Measurements from ENCODE around the gene ALDH18A1. TPM values are rescaled to one million over a fixed set of nuclear protein-coding genes. Genes with fewer than 3 reads are reported as not detected.

ALDH18A1 gene
- total RNA-seq, 2 donors from 2014 or later: 38.9 to 46.4 TPM

GRCh38 chr10:95601116-95601719, 55.3 kb downstream of the ALDH18A1 start:
- ATAC-seq (peak; percentile 96), DNase-seq (peak; percentile 85 to 90 (median 88))
- intact Hi-C loops (cut with DNase I): loop anchor here (5.0 to 10.0 kb wide), 2 partner anchors 169 to 226 kb away; no protein-coding TSS in a partner anchor
- Histone ChIP-seq H3K4me3 (no peak overlapping the region), H3K36me3 (replicated peaks in 1 of 2; ENCODE audit: insufficient read depth in 1 of 2, low read depth in 2 of 2) (peaks cover 0 to 4% of the 10 kb centered on the region in 2 donors), H3K4me1 (no peaks in the 10 kb centered on the region), H3K27ac (no peak overlapping the region), H3K9me3 (no peaks in the 10 kb centered on the region), H3K27me3 (no peaks in the 10 kb centered on the region)
- WGBS, 2 donors: 16 to 18% methylated on average over 6 of the region's 6 CpGs
- no peak for TF ChIP-seq POLR2A (IDR thresholded peaks at IDR 0.05)
- peak; percentile 74 to 99 (median 98) for TF ChIP-seq CTCF (IDR thresholded peaks at IDR 0.05)

GRCh38 chr10:95600158-95600557, 56.4 kb downstream of the ALDH18A1 start:
- ATAC-seq: no peak
- no peak for DNase-seq
- no peak overlapping the region for H3K4me3 ChIP-seq
- no peaks in the 10 kb centered on the region for H3K4me1 ChIP-seq
- H3K27ac ChIP-seq: no peak overlapping the region
- H3K36me3 ChIP-seq (replicated peaks in 1 of 2; ENCODE audit: insufficient read depth in 1 of 2, low read depth in 2 of 2): no peaks in the 10 kb centered on the region
- TF ChIP-seq POLR2A (IDR thresholded peaks at IDR 0.05) (no peak), CTCF (IDR thresholded peaks at IDR 0.05) (no peak)
- 75 to 85% methylated on average over 4 of the region's 4 CpGs for WGBS, 2 donors
- no peaks in the 10 kb centered on the region for H3K27me3 ChIP-seq
- no peaks in the 10 kb centered on the region for H3K9me3 ChIP-seq
- intact Hi-C loops (cut with DNase I): loop anchor here (5.0 to 10.0 kb wide), 2 partner anchors 168 to 225 kb away; no protein-coding TSS in a partner anchor

GRCh38 chr10:95597788-95598187, 58.7 kb downstream of the ALDH18A1 start:
- no peaks in the 10 kb centered on the region for H3K27me3 ChIP-seq
- 94 to 100% methylated on average over 1 of the region's 1 CpG for WGBS, 2 donors
- H3K36me3 ChIP-seq (replicated peaks in 1 of 2; ENCODE audit: insufficient read depth in 1 of 2, low read depth in 2 of 2): no peaks in the 10 kb centered on the region
- no peak for ATAC-seq
- H3K4me3 ChIP-seq: no peak overlapping the region
- no peaks in the 10 kb centered on the region for H3K9me3 ChIP-seq
- no peaks in the 10 kb centered on the region for H3K4me1 ChIP-seq
- TF ChIP-seq POLR2A (IDR thresholded peaks at IDR 0.05): no peak
- TF ChIP-seq CTCF (IDR thresholded peaks at IDR 0.05): no peak
- intact Hi-C loops (cut with DNase I): no loop called here
- no peak overlapping the region for H3K27ac ChIP-seq
- no peak for DNase-seq

- H3K4me1 ChIP-seq: no peaks in the 10 kb centered on the region
- no peak overlapping the region for H3K4me3 ChIP-seq
- no peak for ATAC-seq
- no peak overlapping the region for H3K27ac ChIP-seq
- TF ChIP-seq CTCF (IDR thresholded peaks at IDR 0.05) (no peak), POLR2A (IDR thresholded peaks at IDR 0.05) (no peak)
- H3K36me3 ChIP-seq (replicated peaks in 1 of 2; ENCODE audit: insufficient read depth in 1 of 2, low read depth in 2 of 2): no peaks in the 10 kb centered on the region
- WGBS, 2 donors: 62 to 82% methylated on average over 1 of the region's 1 CpG
- H3K27me3 ChIP-seq: no peaks in the 10 kb centered on the region
- DNase-seq: no peak
- intact Hi-C loops (cut with DNase I): no loop called here
- no peaks in the 10 kb centered on the region for H3K9me3 ChIP-seq
These were observed 68.5 kb downstream of the ALDH18A1 start for GRCh38 chr10:95588025-95588424.

Measured in body of pancreas (tissue), 4 donors.